IMR-90 (cell line): ENCODE data around the gene CKAP5. TPM values are rescaled to one million over a fixed set of nuclear protein-coding genes. Genes with fewer than 3 reads are reported as not detected.

Experiments
- ATAC-seq: fragments of 200-7000 bp; cut with Tn5 transposase; 2 replicates; pipeline ENCODE4 v1.9.1; 2020; ENCODE audit warnings: low read depth, mild to moderate bottlenecking, moderate library complexity
- BruUV-seq: library from RNA; stranded (reverse); fragments of 400-500 nt; replicated peaks from 2 replicates; lab custom pipeline; 2021; lab: Mats Ljungman, UMichigan
- CTCF ChIA-PET: fragments of 300-600 bp; formaldehyde crosslinking; extraction: SDS; loops from one replicate; lab custom pipeline; 2021; ENCODE audit warnings: antibody characterized with exemption; lab: Yijun Ruan, JAX
- POLR2A ChIA-PET: fragments of 300-600 bp; sonication (Branson Sonifier 250); formaldehyde crosslinking; loops from one replicate; lab custom pipeline; 2022; ENCODE audit warnings: antibody characterized with exemption; ENCODE audit not compliant: unreplicated experiment; lab: Charles Lee
- DNase-seq: peaks from one replicate; pipeline ENCODE4 v3.0.0; 2013
- H2AFZ ChIP-seq: replicated peaks from 2 replicates; pipeline ENCODE3; 2013; ENCODE audit warnings: low read length, mild to moderate bottlenecking; ENCODE audit not compliant: poor library complexity
- H2AK5ac ChIP-seq: 2 replicates; pipeline ENCODE4 v1.6.1; 2013; ENCODE audit warnings: low read depth, low read length, inconsistent platforms
- H2AK9ac ChIP-seq: replicated peaks from 2 replicates; pipeline ENCODE3; 2013; ENCODE audit warnings: mild to moderate bottlenecking, low read depth, low read length, moderate library complexity; ENCODE audit not compliant: poor library complexity
- H2BK120ac ChIP-seq: 2 replicates; pipeline ENCODE4 v1.6.1; 2013; ENCODE audit warnings: low read depth, low read length, inconsistent platforms
- H2BK15ac ChIP-seq: 3 replicates; pipeline ENCODE4 v1.6.1; 2013; ENCODE audit warnings: low read depth, low read length, inconsistent platforms
- H2BK20ac ChIP-seq: 2 replicates; pipeline ENCODE4 v1.6.1; 2013; ENCODE audit warnings: low read depth, mild to moderate bottlenecking, inconsistent platforms, low read length, moderate library complexity
- H2BK5ac ChIP-seq: 2 replicates; pipeline ENCODE4 v1.6.1; 2013; ENCODE audit warnings: mild to moderate bottlenecking, low read depth, low read length, inconsistent platforms; ENCODE audit not compliant: poor library complexity, severe bottlenecking
- H3K14ac ChIP-seq: replicated peaks from 2 replicates; pipeline ENCODE4 v1.6.1; 2013; ENCODE audit warnings: low read depth, low read length, inconsistent platforms
- H3K18ac ChIP-seq: 2 replicates; pipeline ENCODE4 v1.6.1; 2013; ENCODE audit warnings: low read depth, low read length, control low read depth
- H3K23ac ChIP-seq: 2 replicates; pipeline ENCODE4 v1.6.1; 2013; ENCODE audit warnings: low read depth, low read length, inconsistent platforms
- H3K27ac ChIP-seq: 2 replicates; pipeline ENCODE4 v1.5.1; 2013; ENCODE audit warnings: mild to moderate bottlenecking, control low read depth, low read length; ENCODE audit not compliant: insufficient read depth
- H3K27me3 ChIP-seq: 2 replicates; pipeline ENCODE4 v1.6.1; 2013; ENCODE audit warnings: low read length; ENCODE audit not compliant: control insufficient read depth, insufficient read depth
- H3K36me3 ChIP-seq: 2 replicates; pipeline ENCODE4 v1.6.1; 2013; ENCODE audit warnings: low read length, mixed read lengths; ENCODE audit not compliant: control insufficient read depth, insufficient read depth
- H3K4ac ChIP-seq: 2 replicates; pipeline ENCODE4 v1.6.1; 2013; ENCODE audit warnings: low read depth, low read length, inconsistent platforms
- H3K4me1 ChIP-seq: 2 replicates; pipeline ENCODE4 v1.6.1; 2013; ENCODE audit warnings: low read length, mixed read lengths; ENCODE audit not compliant: control insufficient read depth, insufficient read depth
- H3K4me2 ChIP-seq: 2 replicates; pipeline ENCODE4 v1.6.1; 2013; ENCODE audit warnings: low read depth, mild to moderate bottlenecking, control low read depth, low read length, moderate library complexity
- H3K4me3 ChIP-seq: 2 replicates; pipeline ENCODE4 v1.5.1; 2013; ENCODE audit warnings: low read depth, mild to moderate bottlenecking, control low read depth, low read length, moderate library complexity; ENCODE audit not compliant: insufficient read depth
- H3K56ac ChIP-seq: 2 replicates; pipeline ENCODE4 v1.6.1; 2013; ENCODE audit warnings: low read length, inconsistent platforms; ENCODE audit not compliant: insufficient read depth; ENCODE audit errors: extremely low read depth
- H3K79me1 ChIP-seq, 2 experiments: 2 replicates each; pipeline ENCODE4 v1.6.1; 2013; ENCODE audit warnings: low read length in 2 of 2, inconsistent platforms in 1 of 2, low read depth in 1 of 2
- H3K9ac ChIP-seq: 2 replicates; pipeline ENCODE4 v1.6.1; 2013; ENCODE audit warnings: low read depth, low read length, control low read depth
- H3K9me1 ChIP-seq: 2 replicates; pipeline ENCODE4 v1.6.1; 2013; ENCODE audit warnings: low read length, inconsistent platforms; ENCODE audit not compliant: insufficient read depth
- H3K9me3 ChIP-seq: 2 replicates; pipeline ENCODE4 v1.6.1; 2013; ENCODE audit warnings: low read length; ENCODE audit not compliant: control insufficient read depth, insufficient read depth
- H4K20me1 ChIP-seq: 2 replicates; pipeline ENCODE4 v1.6.1; 2013; ENCODE audit warnings: low read length, inconsistent platforms; ENCODE audit not compliant: insufficient read depth
- H4K5ac ChIP-seq: 2 replicates; pipeline ENCODE4 v1.6.1; 2013; ENCODE audit warnings: mild to moderate bottlenecking, low read depth, low read length, control low read depth
- H4K8ac ChIP-seq, 2 experiments: 2 replicates each; pipeline ENCODE4 v1.6.1; 2013; ENCODE audit warnings: low read depth in 2 of 2, low read length in 2 of 2, control low read depth in 1 of 2, inconsistent platforms in 1 of 2
- H4K91ac ChIP-seq: 2 replicates; pipeline ENCODE4 v1.6.1; 2013; ENCODE audit warnings: low read depth, low read length, inconsistent platforms; ENCODE audit not compliant: insufficient read depth
- CEBPB ChIP-seq: IDR thresholded peaks from 2 replicates; pipeline ENCODE4 v1.6.1; 2012; ENCODE audit warnings: low read depth, low read length, improper control_type of control experiment
- CHD1 ChIP-seq: IDR thresholded peaks from 2 replicates; pipeline ENCODE4 v1.6.1; 2012; ENCODE audit warnings: low read depth, low read length, improper control_type of control experiment
- MAFK ChIP-seq: IDR thresholded peaks from 2 replicates; pipeline ENCODE4 v1.6.1; 2012; ENCODE audit warnings: low read depth, low read length, improper control_type of control experiment
- RAD21 ChIP-seq: IDR thresholded peaks from 2 replicates; pipeline ENCODE4 v1.6.1; 2012; ENCODE audit warnings: low read length, improper control_type of control experiment
- RFX5 ChIP-seq: IDR thresholded peaks from 2 replicates; pipeline ENCODE4 v1.8.0; 2012; ENCODE audit warnings: low read depth, mild to moderate bottlenecking, low read length, moderate library complexity
- SMC3 ChIP-seq: fragments of 150-350 bp; IDR thresholded peaks from 2 replicates; pipeline ENCODE4 v1.6.1; 2016; ENCODE audit warnings: low read depth, mild to moderate bottlenecking, antibody characterized with exemption, low read length, moderate library complexity
- WGBS, 2 experiments: methylation state at CpG; one replicate each; pipeline versions ENCODE4 v1.1.5 to v1.1.7; 2013; ENCODE audit warnings: missing lambda C conversion rate in 2 of 2; ENCODE audit not compliant: insufficient read length in 1 of 2; ENCODE audit errors: extremely low coverage in 2 of 2; 5-methylcytosine and 5-hydroxymethylcytosine counted together
- dilution Hi-C: fragments of 300-500 bp; cut with HindIII; formaldehyde crosslinking; loops from one replicate; pipeline ENCODE4 v1.14.3; 2018; ENCODE audit warnings: low sequenced_read_pairs; ENCODE audit not compliant: unreplicated experiment
- in situ Hi-C: fragments of 300-500 bp; cut with MboI; formaldehyde crosslinking; loops from 3 replicates; pipeline ENCODE4 v1.14.3; 2019; ENCODE audit warnings: low sequenced_read_pairs, inconsistent platforms, mixed read lengths
- intact Hi-C: fragments of 100-400 bp; cut with micrococcal nuclease; formaldehyde crosslinking; loops from 2 replicates; pipeline ENCODE4 v1.10.0; 2022
- polyA plus RNA-seq, 3 experiments: library from polyadenylated mRNA; depleted of rRNA; stranded (reverse); fragments of >200 nt; gene quantifications; 2 replicates each; pipeline ENCODE4 v1.2.3, GENCODE V29; 2012; ENCODE audit warnings: low replicate concordance in 1 of 3
- total RNA-seq: library from RNA; depleted of rRNA; stranded (reverse); fragments of >200 nt; gene quantifications from 2 replicates; pipeline ENCODE4 v1.2.3, GENCODE V29; 2012
- TF ChIP-seq, protein P1 (sequence below): fragments of 150-350 bp; IDR thresholded peaks from 2 replicates; pipeline ENCODE4 v1.6.1; 2017; ENCODE audit warnings: mild to moderate bottlenecking, antibody characterized with exemption, low read length, low read depth

CKAP5 gene
- total and polyA plus RNA-seq, 2 of the 4 experiments (the other 2 are of a cell fraction), result 59.5 to 79.2 TPM

DNA sequence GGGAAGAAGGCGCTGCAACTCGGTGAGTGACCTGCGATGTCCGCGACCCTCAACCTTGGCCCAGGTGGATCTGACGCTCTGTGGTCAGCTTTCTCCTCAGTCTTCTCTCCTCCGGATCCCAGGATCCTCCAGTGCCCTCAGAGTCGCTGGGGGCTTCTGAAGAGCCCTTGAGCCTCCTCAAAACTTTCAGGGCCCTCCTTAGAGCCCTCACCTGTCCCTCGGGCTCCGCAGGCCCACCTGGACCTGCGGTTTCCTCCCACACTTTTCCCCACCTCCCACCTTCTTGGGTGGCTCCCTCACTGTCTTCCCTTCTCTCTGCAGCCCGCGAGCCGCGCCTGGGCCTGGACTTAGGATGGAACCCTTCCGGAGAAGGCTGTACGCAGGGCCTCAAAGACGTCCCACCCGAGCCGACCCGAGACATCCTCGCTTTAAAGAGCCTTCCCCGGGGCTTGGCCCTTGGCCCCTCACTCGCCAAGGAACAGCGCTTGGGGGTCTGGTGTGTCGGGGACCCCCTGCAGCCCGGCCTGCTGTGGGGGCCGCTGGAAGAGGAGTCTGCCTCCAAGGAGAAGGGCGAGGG, 144.9 kb downstream of the CKAP5 start:
- H3K4me1 ChIP-seq, result peaks cover 11% of the 10 kb centered on the region
- no peaks in the 10 kb centered on the region for H3K9me3 ChIP-seq
- no peak for TF ChIP-seq CEBPB
- no peak for TF ChIP-seq RFX5
- peak; percentile 19; the same call in 1 of the 2 replicates for TF ChIP-seq RAD21
- TF ChIP-seq, protein P1, sequence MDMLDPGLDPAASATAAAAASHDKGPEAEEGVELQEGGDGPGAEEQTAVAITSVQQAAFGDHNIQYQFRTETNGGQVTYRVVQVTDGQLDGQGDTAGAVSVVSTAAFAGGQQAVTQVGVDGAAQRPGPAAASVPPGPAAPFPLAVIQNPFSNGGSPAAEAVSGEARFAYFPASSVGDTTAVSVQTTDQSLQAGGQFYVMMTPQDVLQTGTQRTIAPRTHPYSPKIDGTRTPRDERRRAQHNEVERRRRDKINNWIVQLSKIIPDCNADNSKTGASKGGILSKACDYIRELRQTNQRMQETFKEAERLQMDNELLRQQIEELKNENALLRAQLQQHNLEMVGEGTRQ, result no peak
- 0 out of 2 replicates have a peak, but pooled peaks have one; percentile 54 for TF ChIP-seq CHD1
- no peak for TF ChIP-seq MAFK
- TF ChIP-seq SMC3, result no peak
- H3K23ac ChIP-seq, result peak overlapping the region; percentile 4; the same call in 1 of the 2 replicates
- H3K27me3 ChIP-seq, result no peaks in the 10 kb centered on the region
- peak overlapping the region; percentile 65 for H3K4ac ChIP-seq
- dilution Hi-C loops, result no loop called here
- H2AFZ ChIP-seq, result peak overlapping the region; percentile 96
- WGBS, 2 experiments, result 3% methylated on average over 10 of the region's 29 CpGs; no CpG with 5 or more reads in 1 of the 2 experiments
- H3K9ac ChIP-seq, result peak overlapping the region; percentile 98
- H4K5ac ChIP-seq, result peak overlapping the region; percentile 92
- peak overlapping the region; percentile 47 for H3K14ac ChIP-seq
- H3K18ac ChIP-seq, result peak overlapping the region; percentile 71
- H2AK9ac ChIP-seq, result peak overlapping the region; percentile 63
- H3K4me3 ChIP-seq, result peak overlapping the region; percentile 91
- H3K36me3 ChIP-seq, result peaks cover 40% of the 10 kb centered on the region
- peak overlapping the region; percentile 99 for H3K56ac ChIP-seq
- peak overlapping the region; percentile 2; the same call in 1 of the 2 replicates for H2BK120ac ChIP-seq
- peaks cover 12% of the 10 kb centered on the region; the same call in 1 of the 2 replicates for H3K9me1 ChIP-seq
- BruUV-seq, result TSS peak; percentile 83
- POLR2A ChIA-PET, result interaction anchor here (0.6 to 1.3 kb wide), 4 partner anchors 10 to 409 kb away, joined by 3 to 5 read pairs (median 3); no protein-coding TSS in a partner anchor
- H2BK5ac ChIP-seq, result peak overlapping the region; percentile 95
- H4K8ac ChIP-seq, result peak overlapping the region; percentile 90 to 99
- H3K79me1 ChIP-seq, result peaks cover 18 to 78% of the 10 kb centered on the region in 2 experiments; a peak in 3 of 4 replicates
- H4K20me1 ChIP-seq, result peaks cover 7% of the 10 kb centered on the region; the same call in 1 of the 2 replicates
- peak overlapping the region; percentile 98 for H3K27ac ChIP-seq
- 0 out of 3 replicates have a peak overlapping the region, but pooled peaks have one; percentile 82 for H2BK15ac ChIP-seq
- intact Hi-C loops, result no loop called here
- ATAC-seq (no peak), DNase-seq (no peak)
- in situ Hi-C loops, result no loop called here
- CTCF ChIA-PET, result no interaction called here
- peak overlapping the region; percentile 67 for H4K91ac ChIP-seq
- no peak overlapping the region for H2BK20ac ChIP-seq
- H2AK5ac ChIP-seq, result peak overlapping the region; percentile 94
- peak overlapping the region; percentile 96 for H3K4me2 ChIP-seq
